GM21619 (cell line): Measurements from ENCODE around the gene STARD3.

Source experiments
- ATAC-seq: cut with Tn5 transposase; IDR thresholded peaks from one replicate; pipeline ENCODE4 v1.9.1; 2021; ENCODE audit not compliant: unreplicated experiment

The STARD3 gene

GRCh38 chr17:39658346-39658745 lies 21.4 kb downstream of the STARD3 start:
- ATAC-seq: no peak

DNA sequence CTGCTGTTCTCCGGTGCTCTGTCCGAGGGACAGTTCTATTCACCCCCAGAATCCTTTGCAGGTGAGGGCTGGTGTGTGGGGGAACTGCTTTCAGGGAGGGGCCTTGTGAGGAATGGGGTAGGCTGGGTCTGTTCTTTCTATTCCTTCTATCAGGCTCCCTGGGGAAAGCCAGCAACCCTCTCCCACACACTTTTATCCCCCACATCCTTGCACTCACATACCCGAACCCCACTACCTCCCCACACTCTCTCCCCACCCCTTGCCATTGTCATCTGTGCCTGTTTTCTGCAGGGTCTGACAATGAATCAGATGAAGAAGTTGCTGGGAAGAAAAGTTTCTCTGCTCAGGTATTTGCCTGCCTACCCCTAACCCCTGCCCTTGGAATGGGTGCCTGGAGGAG lies 21.8 kb downstream of the STARD3 start:
- ATAC-seq: no peak

DNA sequence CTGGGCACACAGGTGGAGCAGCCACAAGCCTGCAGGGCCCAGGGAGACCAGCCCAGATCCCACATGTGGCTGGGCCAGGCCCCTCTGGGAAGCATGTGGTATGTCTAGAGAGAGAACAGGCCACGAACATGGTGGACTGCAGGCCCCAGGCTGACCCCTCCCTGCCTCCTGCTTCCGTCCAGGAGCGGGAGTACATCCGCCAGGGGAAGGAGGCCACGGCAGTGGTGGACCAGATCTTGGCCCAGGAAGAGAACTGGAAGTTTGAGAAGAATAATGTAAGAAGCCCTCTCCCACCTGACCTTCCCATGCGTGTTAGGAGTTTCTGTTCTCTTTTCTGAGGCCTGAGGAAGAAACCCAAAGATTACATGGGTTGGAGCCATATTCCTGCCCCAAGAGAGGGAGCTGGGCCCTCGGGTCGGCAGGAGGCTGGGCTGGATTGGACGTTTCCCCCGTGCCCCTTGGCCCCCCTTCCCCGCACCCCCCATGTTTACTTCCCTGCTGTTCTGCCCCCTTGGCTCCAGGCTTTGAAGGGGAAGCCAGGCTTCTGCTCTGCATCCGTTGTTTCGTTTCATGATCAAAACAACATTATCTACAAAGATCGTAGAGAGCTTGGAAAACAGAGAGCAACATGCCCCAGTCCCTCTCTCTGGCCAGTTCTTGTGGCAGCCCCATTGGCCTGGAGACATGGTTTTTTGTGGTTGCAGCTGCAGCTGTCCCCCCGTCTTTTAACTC lies 22.5 kb downstream of the STARD3 start:
- ATAC-seq: no peak

GRCh38 chr17:39660011-39660360 lies 23.0 kb downstream of the STARD3 start:
- ATAC-seq: no peak

DNA sequence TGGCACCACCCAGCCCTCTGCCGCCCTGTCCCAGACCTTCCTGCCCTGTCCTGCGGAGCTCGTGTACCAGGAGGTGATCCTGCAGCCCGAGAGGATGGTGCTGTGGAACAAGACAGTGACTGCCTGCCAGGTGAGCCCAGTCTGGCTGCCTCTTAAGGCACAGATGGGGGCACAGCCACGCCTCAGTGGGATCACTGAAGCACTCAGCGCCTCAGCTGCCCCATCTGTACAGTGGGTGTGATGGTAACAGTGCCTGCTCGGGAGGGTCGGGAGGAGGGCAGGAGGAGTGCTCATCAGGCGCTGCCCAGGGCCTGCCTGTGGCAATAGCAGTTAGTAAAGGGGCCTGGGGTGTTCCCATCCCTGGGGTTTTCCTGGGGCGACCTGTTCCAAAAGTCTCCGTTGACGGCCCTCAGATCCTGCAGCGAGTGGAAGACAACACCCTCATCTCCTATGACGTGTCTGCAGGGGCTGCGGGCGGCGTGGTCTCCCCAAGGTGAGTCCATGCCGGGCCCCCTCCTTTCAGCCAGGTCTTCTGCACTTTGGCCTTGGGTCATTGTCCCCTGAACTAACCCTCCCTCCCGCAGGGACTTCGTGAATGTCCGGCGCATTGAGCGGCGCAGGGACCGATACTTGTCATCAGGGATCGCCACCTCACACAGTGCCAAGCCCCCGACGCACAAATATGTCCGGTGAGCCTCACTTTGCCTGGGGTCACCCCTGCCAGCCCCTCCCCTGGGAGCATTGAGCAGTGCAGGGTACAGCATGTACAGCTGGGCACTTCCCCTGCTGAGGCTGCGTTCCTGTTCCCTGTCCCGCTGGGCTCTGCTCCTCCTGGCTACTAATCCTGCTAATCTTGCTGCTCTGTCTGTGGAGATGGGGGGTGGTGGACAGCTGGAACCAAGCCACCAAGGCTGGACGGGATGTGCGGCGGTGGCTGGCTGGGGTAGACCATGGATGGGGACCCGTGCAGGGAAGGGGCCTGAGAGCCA lies 23.7 kb downstream of the STARD3 start:
- no peak for ATAC-seq

- no peak for ATAC-seq
These were observed 25.0 kb downstream of the STARD3 start for GRCh38 chr17:39661744-39662541.

DNA sequence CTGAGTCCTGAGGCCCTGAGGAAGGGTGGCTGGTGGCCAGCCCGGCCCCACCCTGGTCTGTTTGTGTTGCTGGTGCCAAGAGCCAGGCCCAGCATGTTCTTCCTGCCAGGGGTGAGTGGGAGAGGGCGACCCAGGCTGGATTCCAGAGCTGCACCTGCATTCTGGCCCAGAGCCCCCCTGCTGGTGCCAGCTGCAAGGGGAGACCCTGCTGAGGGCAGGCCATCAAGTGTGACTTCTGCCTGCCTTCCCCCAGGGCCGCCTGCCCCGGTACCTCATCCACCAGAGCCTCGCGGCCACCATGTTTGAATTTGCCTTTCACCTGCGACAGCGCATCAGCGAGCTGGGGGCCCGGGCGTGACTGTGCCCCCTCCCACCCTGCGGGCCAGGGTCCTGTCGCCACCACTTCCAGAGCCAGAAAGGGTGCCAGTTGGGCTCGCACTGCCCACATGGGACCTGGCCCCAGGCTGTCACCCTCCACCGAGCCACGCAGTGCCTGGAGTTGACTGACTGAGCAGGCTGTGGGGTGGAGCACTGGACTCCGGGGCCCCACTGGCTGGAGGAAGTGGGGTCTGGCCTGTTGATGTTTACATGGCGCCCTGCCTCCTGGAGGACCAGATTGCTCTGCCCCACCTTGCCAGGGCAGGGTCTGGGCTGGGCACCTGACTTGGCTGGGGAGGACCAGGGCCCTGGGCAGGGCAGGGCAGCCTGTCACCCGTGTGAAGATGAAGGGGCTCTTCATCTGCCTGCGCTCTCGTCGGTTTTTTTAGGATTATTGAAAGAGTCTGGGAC lies 25.8 kb downstream of the STARD3 start:
- ATAC-seq: no peak

GRCh38 chr17:39663340-39663687 lies 26.4 kb downstream of the STARD3 start:
- ATAC-seq: no peak

DNA sequence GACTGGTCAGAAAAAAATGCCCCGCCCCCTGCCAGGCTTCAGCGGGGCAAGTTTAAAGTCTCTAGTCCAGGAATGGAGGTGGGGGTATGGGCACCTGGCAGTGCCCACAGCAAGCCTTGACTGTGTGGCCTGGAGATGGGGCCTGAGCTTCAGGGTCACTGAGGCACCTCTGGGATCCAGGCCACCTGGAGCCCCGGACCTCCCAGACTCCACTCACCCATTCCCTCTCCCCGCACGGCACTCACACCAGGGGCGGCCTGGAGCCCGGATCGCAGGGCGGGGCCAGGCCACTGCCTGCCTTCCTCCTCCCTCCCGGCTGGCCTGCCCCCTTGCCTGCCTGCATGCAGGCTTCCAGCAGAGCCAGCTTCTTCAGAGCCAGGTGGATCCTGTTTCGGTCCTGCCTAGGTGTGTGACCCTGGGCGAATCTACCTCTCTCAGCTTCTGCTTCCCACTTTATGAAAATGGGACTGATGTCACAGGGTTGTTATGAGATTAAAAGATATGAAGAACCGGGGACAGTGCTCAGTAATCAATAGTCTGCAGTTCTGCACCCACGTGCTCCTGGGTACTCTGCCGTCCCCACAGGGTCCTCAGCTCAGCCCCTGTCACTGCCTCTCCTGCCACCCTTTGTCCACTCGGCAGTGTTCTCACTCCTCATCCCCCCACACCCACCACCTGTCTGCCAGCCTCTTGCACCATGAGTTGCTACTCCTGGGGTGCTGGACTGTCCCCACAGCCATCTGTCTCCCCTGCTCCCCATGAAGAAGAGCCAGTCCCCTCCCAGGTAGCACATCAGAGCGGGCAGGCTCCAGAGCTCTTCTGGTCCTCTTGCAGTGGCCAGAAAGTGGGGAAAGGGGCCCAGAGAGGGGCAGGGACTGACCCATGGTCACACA lies 27.0 kb downstream of the STARD3 start:
- no peak for ATAC-seq

GRCh38 chr17:39664581-39665561 lies 27.9 kb downstream of the STARD3 start, which contains the start of gene TCAP:
TCAP (plus strand) TSS chr17:39665349; CDS start chr17:39665360, 11 bp downstream.
- ATAC-seq: no peak

DNA sequence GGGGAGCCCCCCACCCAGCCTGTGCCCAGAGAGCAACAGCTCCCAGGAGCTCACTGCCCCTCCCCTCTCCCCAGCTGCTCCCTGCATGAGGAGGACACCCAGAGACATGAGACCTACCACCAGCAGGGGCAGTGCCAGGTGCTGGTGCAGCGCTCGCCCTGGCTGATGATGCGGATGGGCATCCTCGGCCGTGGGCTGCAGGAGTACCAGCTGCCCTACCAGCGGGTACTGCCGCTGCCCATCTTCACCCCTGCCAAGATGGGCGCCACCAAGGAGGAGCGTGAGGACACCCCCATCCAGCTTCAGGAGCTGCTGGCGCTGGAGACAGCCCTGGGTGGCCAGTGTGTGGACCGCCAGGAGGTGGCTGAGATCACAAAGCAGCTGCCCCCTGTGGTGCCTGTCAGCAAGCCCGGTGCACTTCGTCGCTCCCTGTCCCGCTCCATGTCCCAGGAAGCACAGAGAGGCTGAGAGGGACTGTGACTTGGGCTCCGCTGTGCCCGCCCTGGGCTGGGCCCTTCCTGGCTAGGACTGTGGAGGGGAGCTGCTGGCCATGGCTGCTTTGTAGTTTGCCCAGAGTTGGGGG lies 28.8 kb downstream of the STARD3 start:
- no peak for ATAC-seq

- no peak for ATAC-seq
These were observed 29.3 kb downstream of the STARD3 start for GRCh38 chr17:39666231-39666600.

- no peak for ATAC-seq
These were observed 29.8 kb downstream of the STARD3 start for GRCh38 chr17:39666601-39667261.

GRCh38 chr17:39667262-39667944 lies 30.5 kb downstream of the STARD3 start:
- no peak for ATAC-seq

DNA sequence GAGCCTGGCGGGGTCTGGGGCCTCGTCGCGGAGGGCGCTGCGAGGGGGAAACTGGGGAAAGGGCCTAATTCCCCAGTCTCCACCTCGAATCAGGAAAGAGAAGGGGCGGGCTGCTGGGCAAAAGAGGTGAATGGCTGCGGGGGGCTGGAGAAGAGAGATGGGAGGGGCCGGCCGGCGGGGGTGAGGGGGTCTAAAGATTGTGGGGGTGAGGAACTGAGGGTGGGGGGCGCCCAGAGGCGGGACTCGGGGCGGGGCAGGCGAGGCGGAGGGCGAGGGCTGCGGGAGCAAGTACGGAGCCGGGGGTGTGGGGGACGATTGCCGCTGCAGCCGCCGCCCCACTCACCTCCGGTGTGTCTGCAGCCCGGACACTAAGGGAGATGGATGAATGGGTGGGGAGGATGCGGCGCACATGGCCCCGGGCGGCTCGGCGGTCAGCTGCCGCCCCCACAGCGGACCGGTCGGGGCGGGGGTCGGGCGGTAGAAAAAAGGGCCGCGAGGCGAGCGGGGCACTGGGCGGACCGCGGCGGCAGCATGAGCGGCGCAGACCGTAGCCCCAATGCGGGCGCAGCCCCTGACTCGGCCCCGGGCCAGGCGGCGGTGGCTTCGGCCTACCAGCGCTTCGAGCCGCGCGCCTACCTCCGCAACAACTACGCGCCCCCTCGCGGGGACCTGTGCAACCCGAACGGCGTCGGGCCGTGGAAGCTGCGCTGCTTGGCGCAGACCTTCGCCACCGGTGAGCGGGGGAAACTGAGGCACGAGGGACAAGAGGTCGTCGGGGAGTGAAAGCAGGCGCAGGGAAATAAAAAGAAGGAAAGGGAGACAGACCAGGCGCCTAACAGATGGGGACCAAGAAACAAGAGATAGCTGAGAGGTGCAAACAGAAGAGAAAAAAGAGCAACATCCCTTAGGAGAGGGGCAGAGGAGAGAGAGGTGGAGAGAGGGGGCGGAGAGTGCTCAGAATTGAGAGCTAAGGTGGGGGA lies 31.3 kb downstream of the STARD3 start, which contains the start of gene PNMT:
Gene PNMT, plus strand, starts transcription at position 509 of the 980 bp plus-strand sequence. Its CDS starts 23 bp downstream, at position 532.
- no peak for ATAC-seq
